Left cardiac atrium (tissue), 2 donors: Measurements from ENCODE around the gene LCE3C. TPM values are rescaled to one million over a fixed set of nuclear protein-coding genes. Genes with fewer than 3 reads are reported as not detected.

Experiments
- total RNA-seq, 2 donors: library from RNA; stranded (reverse); fragmentation: NEBNext Ultra II Directional; extraction: Animal tissue kit (Norgen Biotek cat#: 25700); gene quantifications; one replicate each; pipeline ENCODE4 v1.2.1, GENCODE V29; 2021
- donor health status: DM: no; HTN: yes; CAD: no; lungs with severe emphysema.
- donor health status: DM: yes; HTN: yes; CAD: no.

LCE3C gene
- total RNA-seq, 2 donors from 2014 or later: not detected

Other genes starting within 250 kb of the LCE3C start
- gene FLG2, start 240.2 kb upstream of the LCE3C start, total RNA-seq: not detected
- gene CRNN, start 186.0 kb upstream of the LCE3C start, total RNA-seq: not detected
- gene LCE5A, start 89.4 kb upstream of the LCE3C start, total RNA-seq: not detected
- gene CRCT1, start 85.8 kb upstream of the LCE3C start, total RNA-seq: not detected
- gene LCE3E, start 33.5 kb upstream of the LCE3C start, total RNA-seq: not detected
- gene LCE3D, start 19.7 kb upstream of the LCE3C start, total RNA-seq: not detected
- gene LCE3B, start 13.6 kb downstream of the LCE3C start, total RNA-seq: not detected
- not detected for gene LCE3A, start 22.9 kb downstream of the LCE3C start, total RNA-seq
- not detected for gene LCE2D, start 63.1 kb downstream of the LCE3C start, total RNA-seq
- gene LCE2C, start 75.0 kb downstream of the LCE3C start, total RNA-seq: not detected
- gene LCE2B, start 85.9 kb downstream of the LCE3C start, total RNA-seq: not detected
- gene LCE2A, start 98.1 kb downstream of the LCE3C start, total RNA-seq: not detected
- not detected for gene LCE4A, start 107.9 kb downstream of the LCE3C start, total RNA-seq
- not detected for gene KPRP, start 157.8 kb downstream of the LCE3C start, total RNA-seq
- not detected for gene LCE1F, start 174.9 kb downstream of the LCE3C start, total RNA-seq
- gene LCE1E, start 186.0 kb downstream of the LCE3C start, total RNA-seq: not detected
- gene LCE1D, start 196.5 kb downstream of the LCE3C start, total RNA-seq: not detected
- not detected for gene LCE1C, start 206.4 kb downstream of the LCE3C start, total RNA-seq
- not detected for gene LCE1B, start 211.7 kb downstream of the LCE3C start, total RNA-seq
- gene LCE1A, start 227.2 kb downstream of the LCE3C start, total RNA-seq: not detected
- gene LCE6A, start 242.6 kb downstream of the LCE3C start, total RNA-seq: not detected